Smooth muscle cell of the brain vasculature (primary cell): ENCODE measurements around the gene CRYBG1.
"Not testable (repeated sequence)": the region's sequence is repeated elsewhere in the genome, so short reads cannot be mapped to it uniquely, and the experiment has no call there.

Source experiments
- DNase-seq: peaks from one replicate; pipeline ENCODE4 v3.0.0-alpha.2; 2012; ENCODE audit warnings: low read depth, low spot score

CRYBG1 gene

DNA sequence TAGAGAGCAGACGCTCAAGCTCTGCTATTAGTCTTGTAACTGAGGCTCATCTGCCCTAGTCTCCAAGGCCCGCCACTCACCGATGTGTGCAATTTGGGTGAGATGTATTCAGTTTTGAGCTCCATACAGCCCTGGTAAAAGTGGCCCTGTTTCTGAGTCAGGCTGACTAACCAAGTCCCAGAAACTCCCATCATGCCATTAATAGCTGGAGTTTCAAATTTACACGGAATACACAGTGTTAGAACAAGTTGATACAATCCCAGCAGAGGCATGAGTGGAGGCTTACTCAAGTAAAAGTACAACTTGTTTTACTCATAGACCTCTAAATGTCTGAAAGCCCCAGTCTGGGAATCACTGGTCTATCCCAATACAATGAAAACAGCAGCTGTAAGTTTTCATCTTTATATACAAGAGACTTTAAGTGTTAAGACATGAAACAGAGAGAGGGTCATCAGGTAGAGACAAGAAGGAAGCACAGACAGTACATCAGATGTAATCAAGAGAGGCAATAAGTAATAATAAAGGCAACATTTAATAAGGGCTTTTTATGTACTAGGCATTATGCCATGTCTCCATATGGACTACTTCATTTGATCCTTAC, 226.4 kb downstream of the CRYBG1 start:
- no peak for DNase-seq

GRCh38 chr6:106588937-106589336, 228.4 kb downstream of the CRYBG1 start:
- DNase-seq, result not testable (repeated sequence)

GRCh38 chr6:106591111-106591825, 230.8 kb downstream of the CRYBG1 start:
- peak; percentile 21 for DNase-seq

- DNase-seq, result no peak
These were observed 238.9 kb downstream of the CRYBG1 start for GRCh38 chr6:106599440-106599839.

- no peak for DNase-seq
These were observed 239.8 kb downstream of the CRYBG1 start for GRCh38 chr6:106600329-106600728.

DNA sequence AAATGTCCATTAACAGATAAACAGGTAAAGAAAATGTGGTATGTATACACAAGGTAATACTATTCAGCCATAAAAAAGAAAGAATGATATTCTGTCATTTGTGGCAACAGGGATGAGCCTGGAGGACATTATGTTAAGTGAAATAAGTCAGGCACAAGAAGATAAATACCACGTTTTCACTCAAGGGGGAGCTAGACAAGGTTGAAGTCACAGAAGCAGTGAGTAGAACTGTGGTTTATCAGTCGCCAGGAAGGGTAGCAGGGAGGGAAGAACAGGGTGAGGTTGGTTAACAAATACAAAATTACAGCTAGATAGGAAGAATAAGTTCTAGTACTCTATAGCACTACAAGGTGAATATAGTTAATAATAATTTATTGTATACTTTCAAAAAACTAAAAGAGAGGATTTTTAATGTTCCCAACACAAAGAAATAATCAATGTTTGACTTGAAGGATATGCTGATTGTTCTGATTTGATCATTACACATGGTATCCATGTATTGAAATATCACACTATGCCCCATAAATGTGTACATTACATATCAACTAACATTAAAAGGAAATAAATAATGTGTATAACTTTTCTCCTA, 247.7 kb downstream of the CRYBG1 start:
- no peak for DNase-seq

- no peak for DNase-seq
These were observed 249.2 kb downstream of the CRYBG1 start for GRCh38 chr6:106609699-106610098.

GRCh38 chr6:106611030-106611429, 250.5 kb downstream of the CRYBG1 start:
- DNase-seq, result no peak

- no peak for DNase-seq
These were observed 252.3 kb downstream of the CRYBG1 start for GRCh38 chr6:106612671-106613416.

GRCh38 chr6:106613590-106613989, 253.1 kb downstream of the CRYBG1 start:
- no peak for DNase-seq

GRCh38 chr6:106614166-106614565, 253.6 kb downstream of the CRYBG1 start:
- no peak for DNase-seq

- DNase-seq, result no peak
These were observed 254.2 kb downstream of the CRYBG1 start for GRCh38 chr6:106614592-106615257.

DNA sequence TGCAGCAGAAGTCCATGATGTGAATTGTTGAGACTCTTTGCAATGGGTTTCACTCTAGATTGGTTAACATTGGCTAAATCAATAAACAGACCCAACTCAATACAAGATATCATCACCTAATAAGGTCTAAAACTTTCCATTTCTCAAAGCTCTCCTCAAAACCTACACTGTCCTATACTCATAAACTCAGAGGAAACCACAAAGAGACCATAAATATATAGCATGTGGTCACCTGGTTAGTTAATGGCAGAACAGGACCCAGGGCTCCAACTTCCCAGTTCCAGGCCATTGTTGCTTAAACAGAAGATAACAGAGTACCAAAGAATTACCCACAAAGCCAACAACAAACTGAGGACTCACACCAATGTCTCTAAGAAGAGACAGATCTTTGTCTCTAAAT, 256.8 kb downstream of the CRYBG1 start:
- no peak for DNase-seq

DNA sequence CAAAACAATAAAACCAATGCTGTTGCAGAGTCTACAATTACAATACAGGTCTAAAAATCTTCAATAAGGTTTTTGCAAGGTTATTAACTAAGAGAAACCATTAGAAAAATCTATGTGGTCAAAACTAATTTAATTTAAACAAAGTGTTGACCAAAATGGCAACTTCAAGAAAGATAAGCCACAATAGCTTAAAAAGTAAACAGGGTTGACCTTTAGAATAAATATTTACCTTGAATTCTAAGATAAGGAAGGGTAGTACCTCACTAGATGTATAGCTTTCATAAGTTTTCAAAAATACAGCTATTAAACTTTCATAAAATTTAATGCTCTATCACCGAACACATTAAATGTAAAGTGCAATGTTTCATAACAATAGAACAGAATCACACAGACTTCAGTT, 257.3 kb downstream of the CRYBG1 start:
- no peak for DNase-seq

DNA sequence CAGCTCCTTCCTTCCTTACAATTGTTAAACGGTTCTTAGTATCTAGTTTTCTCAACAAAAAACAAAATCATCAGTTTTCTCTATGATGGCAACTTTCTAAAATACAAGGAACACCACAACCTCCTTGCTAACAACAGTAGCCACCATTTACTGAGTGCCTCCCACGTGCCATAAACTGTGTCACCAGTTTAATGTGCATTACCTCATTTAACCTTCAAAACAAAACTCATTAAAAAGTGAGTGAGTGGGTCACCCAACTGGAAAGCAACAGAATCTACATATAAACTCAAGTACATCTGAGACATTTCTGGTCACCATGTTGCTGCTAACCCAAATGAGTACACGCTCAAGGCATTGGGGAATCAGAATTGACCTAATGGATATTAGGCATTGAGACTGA, 257.8 kb downstream of the CRYBG1 start:
- DNase-seq, result no peak

- DNase-seq, result no peak
These were observed 258.7 kb downstream of the CRYBG1 start for GRCh38 chr6:106619223-106619622.

GRCh38 chr6:106620931-106621672, 260.6 kb downstream of the CRYBG1 start:
- DNase-seq, result peak; percentile 62
